Measurements from ENCODE around the gene C17orf50. TPM values are rescaled to one million over a fixed set of nuclear protein-coding genes. Genes with fewer than 3 reads are reported as not detected.
A peak's percentile ranks its signal among the peaks of the same experiment; 100 is the strongest.

C17orf50 gene
- total and polyA plus RNA-seq, 2 donors from 2014 or later, result 0.41 TPM; not detected in 1

- Histone ChIP-seq H3K27ac (ENCODE audit: low read depth in 2 of 2, low read length in 2 of 2) (no peak overlapping the region), H3K27me3 (ENCODE audit: control insufficient read depth, insufficient read depth, low read length) (peaks cover 13% of the 10 kb centered on the region), H3K4me3 (ENCODE audit: low read length in 3 of 3) (no peak overlapping the region), H3K9me3 (ENCODE audit: control insufficient read depth in 2 of 3, insufficient read depth in 1 of 3, low read length in 3 of 3) (no peaks in the 10 kb centered on the region), H3K4me1 (ENCODE audit: control insufficient read depth in 2 of 3, insufficient read depth in 2 of 3, low read depth in 1 of 3, low read length in 3 of 3) (no peaks in the 10 kb centered on the region), H3K36me3 (ENCODE audit: control insufficient read depth in 2 of 3, insufficient read depth in 3 of 3, low read length in 3 of 3) (no peaks in the 10 kb centered on the region), H3K9ac (ENCODE audit: low read length in 3 of 3) (no peak overlapping the region)
- intact Hi-C loops (cut with DNase I), result loop anchor here (10.0 kb wide), 1 partner anchor 126 kb away; no protein-coding TSS in a partner anchor
- peak in 3 of 5 donors; percentile 44 to 70 (median 51) for DNase-seq
- FAIRE-seq, result no peak
- no peak for TF ChIP-seq CTCF (IDR thresholded peaks at IDR 0.05; ENCODE audit: borderline replicate concordance, extremely low read depth, insufficient read depth)
Observed at GRCh38 chr17:35740997-35741931, 19.4 kb upstream of the C17orf50 start.

- TF ChIP-seq CTCF (IDR thresholded peaks at IDR 0.05; ENCODE audit: borderline replicate concordance, extremely low read depth, insufficient read depth), result no peak
- H3K9me3 ChIP-seq (ENCODE audit: control insufficient read depth in 2 of 3, insufficient read depth in 1 of 3, low read length in 3 of 3), result no peaks in the 10 kb centered on the region
- no peak overlapping the region for H3K4me3 ChIP-seq (ENCODE audit: low read length in 3 of 3)
- no peaks in the 10 kb centered on the region for H3K36me3 ChIP-seq (ENCODE audit: control insufficient read depth in 2 of 3, insufficient read depth in 3 of 3, low read length in 3 of 3)
- peak in 1 of 5 donors; percentile 38 for DNase-seq
- no peak for FAIRE-seq
- intact Hi-C loops (cut with DNase I), result loop anchor here (10.0 kb wide), 1 partner anchor 128 kb away; no protein-coding TSS in a partner anchor
- H3K27me3 ChIP-seq (ENCODE audit: control insufficient read depth, insufficient read depth, low read length), result peaks cover 13% of the 10 kb centered on the region
- no peak overlapping the region for H3K27ac ChIP-seq (ENCODE audit: low read depth in 2 of 2, low read length in 2 of 2)
- H3K4me1 ChIP-seq (ENCODE audit: control insufficient read depth in 2 of 3, insufficient read depth in 2 of 3, low read depth in 1 of 3, low read length in 3 of 3), result peaks cover 0 to under 1% (median 0%) of the 10 kb centered on the region in 3 donors
- no peak overlapping the region for H3K9ac ChIP-seq (ENCODE audit: low read length in 3 of 3)
Observed at GRCh38 chr17:35742496-35742895, 18.2 kb upstream of the C17orf50 start.

- no peak for FAIRE-seq
- peaks cover 0 to 4% (median 0%) of the 10 kb centered on the region in 3 donors for H3K4me1 ChIP-seq (ENCODE audit: control insufficient read depth in 2 of 3, insufficient read depth in 2 of 3, low read depth in 1 of 3, low read length in 3 of 3)
- no peak for TF ChIP-seq CTCF (IDR thresholded peaks at IDR 0.05; ENCODE audit: borderline replicate concordance, extremely low read depth, insufficient read depth)
- no peak overlapping the region for H3K27ac ChIP-seq (ENCODE audit: low read depth in 2 of 2, low read length in 2 of 2)
- H3K9ac ChIP-seq (ENCODE audit: low read length in 3 of 3), result no peak overlapping the region
- H3K36me3 ChIP-seq (ENCODE audit: control insufficient read depth in 2 of 3, insufficient read depth in 3 of 3, low read length in 3 of 3), result no peaks in the 10 kb centered on the region
- intact Hi-C loops (cut with DNase I), result loop anchor here (10.0 kb wide), 1 partner anchor 128 kb away; no protein-coding TSS in a partner anchor
- H3K4me3 ChIP-seq (ENCODE audit: low read length in 3 of 3), result no peak overlapping the region
- DNase-seq, result peak in 1 of 5 donors; percentile 59
- H3K9me3 ChIP-seq (ENCODE audit: control insufficient read depth in 2 of 3, insufficient read depth in 1 of 3, low read length in 3 of 3), result no peaks in the 10 kb centered on the region
- peaks cover 13% of the 10 kb centered on the region for H3K27me3 ChIP-seq (ENCODE audit: control insufficient read depth, insufficient read depth, low read length)
Observed at GRCh38 chr17:35742896-35743477, 17.7 kb upstream of the C17orf50 start.
